Measurements from ENCODE around the gene TCF4.
A peak's percentile ranks its signal among the peaks of the same experiment; 100 is the strongest.

The TCF4 gene

DNA sequence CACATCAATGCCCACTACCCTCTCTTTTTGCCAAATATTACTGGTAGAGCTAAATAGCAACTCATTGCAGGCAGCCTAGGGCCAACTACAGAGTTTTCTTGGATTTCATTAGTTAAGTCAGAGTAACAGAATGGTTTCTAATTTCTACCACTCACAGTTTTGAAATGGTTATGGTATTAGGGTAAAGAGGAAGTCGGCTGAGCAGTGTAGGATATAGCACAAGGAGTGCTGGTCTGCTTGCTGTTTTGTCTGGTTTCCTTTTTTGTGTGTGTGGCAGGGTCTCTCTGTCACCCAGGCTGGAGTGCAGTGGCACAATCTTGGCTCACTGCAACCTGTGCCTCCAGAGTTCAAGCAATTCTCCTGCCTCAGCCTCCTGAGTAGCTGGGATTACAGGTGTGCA, 339.5 kb downstream of the TCF4 start:
- DNase-seq: no peak

DNA sequence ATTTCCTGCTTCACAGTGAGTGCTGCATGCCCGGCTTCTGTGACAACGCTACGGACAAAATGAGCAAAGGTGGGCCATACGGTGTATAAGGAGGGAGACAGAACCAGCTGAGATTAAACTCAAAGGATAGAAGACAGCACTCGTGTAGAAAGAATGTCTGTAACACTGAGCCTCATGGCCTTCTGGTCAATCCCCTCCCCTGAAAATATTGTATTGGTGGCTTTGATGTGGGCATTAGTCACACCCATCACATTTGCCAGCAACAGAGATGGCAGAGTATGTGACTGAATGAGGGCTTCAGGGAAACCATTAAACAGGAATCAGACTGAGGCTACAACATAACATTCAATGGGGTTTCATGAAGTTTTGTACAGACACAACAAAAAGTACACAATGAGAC, 341.0 kb downstream of the TCF4 start:
- DNase-seq: no peak

DNA sequence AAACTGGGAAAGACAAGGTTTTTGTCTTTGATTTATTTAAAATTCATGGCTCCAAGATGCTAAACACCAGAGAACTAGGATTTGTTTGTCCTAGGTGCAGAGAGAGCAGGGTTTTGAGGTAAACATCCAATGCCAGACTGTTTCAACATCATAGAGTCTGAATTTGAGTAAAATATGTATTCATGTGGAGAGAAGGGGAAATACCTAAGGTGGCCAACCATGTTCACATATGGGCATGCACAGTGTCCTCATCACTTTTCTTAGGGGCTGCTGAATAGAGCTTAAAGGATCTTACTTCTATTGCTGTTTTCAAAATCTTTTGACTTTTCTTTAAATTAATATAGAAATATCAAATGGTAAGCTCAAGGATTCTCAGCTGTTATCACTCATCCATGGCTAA, 341.7 kb downstream of the TCF4 start:
- no peak for DNase-seq

DNA sequence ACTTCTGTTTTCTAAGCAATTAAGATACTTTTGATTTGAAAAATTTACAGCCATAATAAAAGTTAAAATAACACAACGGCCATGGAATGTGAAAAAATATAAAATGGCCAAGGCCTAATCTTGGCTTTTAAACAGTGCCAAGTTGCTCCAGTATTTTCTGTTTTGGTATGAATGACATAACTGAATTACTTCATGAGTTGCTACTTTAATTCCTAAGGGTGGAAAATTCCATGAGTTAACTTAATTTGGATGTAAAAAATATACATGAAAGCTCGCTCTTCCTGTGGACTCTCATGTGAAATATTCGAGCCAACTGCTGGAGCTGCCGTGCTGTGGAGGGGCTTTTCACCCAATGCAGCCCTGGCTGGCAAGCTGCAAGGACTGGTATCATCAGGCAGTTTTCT, 342.8 kb downstream of the TCF4 start:
- no peak for DNase-seq

DNA sequence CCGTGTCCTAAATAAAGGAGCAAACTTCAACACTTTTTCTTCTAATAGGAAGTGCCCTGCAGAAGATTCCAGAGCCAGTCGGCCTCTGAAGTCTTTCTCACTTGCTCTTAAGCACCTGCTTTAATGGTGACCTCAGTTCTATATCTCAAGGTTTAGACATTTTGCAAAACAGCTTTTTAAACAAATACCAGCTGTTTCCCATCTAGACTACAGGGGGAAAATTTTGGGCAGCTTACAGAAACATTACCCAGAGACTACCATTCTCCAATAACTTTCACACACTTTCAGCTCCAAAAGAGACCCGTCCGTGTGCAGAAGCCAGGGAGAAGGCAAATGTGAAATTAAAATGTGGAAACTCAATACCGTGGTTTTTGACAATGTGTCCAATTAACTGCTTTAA, 343.4 kb downstream of the TCF4 start:
- DNase-seq: no peak

DNA sequence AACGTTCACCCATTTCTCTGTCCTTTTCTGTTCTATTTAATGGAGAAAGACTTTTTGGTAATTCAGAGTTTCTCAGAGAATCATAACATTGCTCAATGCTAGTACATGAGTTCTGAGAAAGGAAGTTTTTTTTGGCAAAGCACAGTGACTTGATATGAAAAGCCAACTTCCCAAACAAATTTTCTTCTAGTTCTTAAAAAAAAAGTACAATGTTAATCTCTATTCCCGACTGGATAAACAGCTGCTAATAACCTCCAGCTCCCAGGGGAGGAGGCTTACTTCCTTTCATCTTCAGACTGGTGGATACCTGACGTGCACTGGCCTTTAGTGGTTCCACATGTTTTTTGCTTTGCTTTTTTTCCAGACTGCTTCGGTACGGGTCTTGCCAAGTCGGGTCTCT, 344.1 kb downstream of the TCF4 start:
- DNase-seq: no peak

DNA sequence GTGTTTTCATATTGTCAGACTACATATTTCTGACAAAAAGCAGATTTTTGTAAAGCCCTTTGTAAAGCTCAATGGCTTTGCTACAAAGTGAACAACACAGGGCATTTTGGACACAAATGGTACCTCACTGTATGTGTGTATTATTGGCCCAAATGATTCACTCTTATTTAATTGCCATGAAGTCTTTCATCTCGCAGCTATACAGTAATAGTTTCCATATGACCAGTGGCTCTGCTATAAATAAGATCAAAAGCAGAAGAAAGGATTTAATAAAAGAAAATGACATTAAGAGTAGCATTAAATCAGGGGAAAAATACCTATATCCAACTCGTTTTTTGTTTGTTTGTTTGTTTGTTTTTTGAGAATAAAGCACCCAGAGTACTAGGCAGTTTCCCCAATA, 344.7 kb downstream of the TCF4 start:
- no peak for DNase-seq

DNA sequence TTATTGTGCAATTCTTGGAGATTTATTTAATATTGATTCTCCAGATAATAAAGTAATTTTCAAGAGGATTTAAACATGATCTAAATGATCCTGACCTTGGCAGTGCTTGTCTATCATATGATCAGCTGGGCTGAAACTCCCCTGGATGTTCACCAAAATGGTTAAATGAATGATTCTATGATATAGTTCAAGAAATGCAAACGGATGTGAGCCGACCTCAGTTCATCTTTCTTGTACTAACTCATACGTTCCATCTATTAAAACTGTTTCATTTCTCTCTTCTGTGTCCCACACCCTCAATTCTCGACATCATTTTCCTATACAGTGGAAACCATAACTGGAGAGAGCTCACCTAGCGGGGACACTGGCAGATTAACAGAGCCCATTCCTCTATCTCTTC, 347.0 kb downstream of the TCF4 start:
- no peak for DNase-seq

DNA sequence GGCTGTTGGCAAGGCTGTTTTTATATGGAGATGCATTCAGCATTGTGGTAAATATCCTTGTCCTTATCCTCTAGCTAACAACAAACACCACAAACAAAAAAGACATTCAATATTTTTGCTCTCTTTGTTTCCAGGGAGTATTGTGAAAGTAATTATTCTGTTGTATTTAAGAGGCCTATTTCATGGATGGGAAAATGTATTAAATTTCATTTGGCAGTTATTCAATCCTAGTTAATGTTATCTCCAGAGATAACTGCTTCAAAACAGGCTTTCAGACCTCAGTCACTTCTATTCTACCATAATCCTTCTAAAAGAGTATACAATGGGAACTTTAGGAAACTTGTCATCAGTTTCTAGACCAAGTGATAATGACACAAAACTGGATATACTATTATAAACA, 348.3 kb downstream of the TCF4 start:
- DNase-seq: no peak

DNA sequence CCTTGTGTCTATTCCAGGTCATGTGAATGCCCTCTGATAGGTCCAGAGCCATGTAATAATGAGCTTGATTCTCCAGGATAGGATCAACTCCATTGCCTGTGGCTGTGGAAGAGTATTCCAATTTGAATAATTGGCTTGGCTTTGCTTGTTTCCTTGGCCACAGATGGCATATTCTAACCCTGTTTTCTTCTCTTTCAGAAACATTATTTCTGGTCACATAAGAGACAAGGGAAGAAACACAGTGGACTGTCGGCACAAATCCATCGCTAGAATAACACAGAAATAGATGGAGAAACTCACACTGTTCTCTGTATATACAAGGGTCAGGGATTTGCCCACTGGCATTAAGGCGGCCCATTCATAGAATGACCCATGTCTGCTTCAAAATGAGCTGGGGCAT, 350.3 kb downstream of the TCF4 start:
- DNase-seq: no peak

DNA sequence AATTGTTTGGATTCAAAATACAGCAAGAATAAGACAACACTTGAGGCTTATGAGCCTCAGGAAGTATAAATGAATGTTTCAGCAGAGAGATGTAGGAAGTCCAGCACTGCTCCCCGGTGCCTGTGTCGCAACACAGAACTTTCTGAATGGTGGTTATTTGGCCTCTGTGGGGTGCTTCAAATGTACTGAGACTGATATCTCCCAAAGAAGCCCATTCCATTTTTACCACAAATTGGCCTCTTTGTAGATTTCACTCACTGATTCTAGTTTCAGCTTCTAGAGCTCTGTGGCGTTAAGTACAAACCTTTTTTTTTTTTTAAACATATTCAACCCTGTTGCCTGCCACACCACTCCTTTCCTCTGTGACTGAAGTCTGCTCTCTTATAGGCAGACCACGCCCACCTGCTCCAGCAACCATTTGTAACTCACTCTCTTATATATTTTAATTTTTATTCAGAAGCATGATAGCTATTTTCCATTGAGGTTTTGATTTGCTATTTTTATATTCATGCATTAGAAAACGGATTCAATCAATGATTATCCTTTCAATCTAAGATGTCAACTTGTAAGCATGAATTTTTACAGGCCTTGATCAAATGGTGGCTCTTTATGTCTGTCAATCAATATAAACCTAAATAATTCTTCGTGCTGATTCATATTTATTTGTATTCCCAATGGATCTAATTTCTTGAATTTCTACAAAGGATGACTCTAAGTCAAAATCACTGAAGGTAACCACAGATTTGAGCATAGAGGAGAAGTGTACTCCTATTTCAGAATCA, 351.7 kb downstream of the TCF4 start:
- DNase-seq: no peak

DNA sequence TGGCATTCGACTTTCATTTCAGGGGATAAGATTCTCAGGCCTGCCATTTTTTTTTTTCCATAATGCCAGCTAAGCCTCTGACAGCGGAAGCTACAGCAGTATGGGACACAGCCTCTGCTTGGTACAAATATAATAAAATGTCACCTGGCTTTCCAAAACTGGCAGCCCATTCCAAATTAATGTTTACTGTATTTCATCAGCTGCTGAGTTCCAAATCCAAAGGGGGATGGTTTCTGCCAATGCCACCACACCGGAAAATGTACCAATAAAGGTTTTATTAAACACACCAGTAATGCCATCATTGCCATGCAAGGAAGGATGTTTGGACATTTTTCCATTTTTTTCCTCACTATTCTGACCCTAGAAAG, 352.9 kb downstream of the TCF4 start:
- DNase-seq: no peak

DNA sequence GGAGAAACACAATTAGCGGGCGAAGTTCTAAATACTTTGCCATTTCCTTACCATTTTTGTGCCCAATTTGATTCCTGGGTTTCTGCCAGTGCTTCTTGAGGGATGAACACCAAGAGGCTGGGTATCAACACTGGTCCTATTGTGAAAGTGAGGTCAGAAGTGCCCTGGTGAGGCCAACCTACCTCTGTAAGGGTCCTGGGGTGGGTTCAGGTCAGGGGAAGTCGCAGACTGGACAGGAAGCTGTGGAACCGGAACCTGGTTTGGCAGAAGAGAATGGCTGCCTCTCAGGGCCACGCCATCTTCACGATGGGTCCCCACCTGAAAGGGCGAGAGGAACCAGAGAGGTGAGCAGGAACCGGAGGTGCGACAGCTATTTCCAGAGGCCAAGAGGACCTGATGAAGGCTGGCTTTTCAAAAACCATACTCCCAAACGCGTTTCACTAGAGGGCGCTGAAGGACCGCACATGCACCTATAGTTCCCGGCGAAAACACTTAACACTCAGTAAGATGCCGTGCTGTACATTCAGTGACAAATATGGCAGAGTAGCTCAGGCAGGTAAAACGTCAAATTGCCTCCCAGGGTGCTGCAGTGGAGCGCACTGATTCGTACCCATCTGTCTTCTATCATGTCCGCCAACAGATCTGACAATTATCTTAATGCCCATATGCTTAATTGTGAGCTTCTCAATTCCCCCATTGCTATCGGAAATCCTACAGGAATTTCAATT, 353.5 kb downstream of the TCF4 start:
- DNase-seq: peak; percentile 72

DNA sequence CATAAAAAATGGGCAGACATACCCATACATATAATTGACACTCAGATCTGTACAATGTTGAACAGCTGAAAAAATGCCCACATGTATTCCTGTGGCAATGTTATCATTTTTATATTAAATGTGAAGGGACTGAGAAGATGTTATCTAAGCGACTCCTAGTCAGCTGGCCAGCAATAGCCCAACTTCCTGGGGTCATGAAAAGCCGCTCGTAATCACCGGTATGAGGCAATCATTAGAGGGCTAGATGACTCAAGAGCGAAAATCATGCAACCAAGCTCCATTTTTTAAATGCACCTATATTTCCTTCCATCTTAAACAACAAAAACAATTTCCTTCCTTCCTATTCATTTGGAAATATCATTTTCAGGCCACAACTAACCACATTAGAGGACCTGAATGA, 354.1 kb downstream of the TCF4 start:
- DNase-seq: no peak

DNA sequence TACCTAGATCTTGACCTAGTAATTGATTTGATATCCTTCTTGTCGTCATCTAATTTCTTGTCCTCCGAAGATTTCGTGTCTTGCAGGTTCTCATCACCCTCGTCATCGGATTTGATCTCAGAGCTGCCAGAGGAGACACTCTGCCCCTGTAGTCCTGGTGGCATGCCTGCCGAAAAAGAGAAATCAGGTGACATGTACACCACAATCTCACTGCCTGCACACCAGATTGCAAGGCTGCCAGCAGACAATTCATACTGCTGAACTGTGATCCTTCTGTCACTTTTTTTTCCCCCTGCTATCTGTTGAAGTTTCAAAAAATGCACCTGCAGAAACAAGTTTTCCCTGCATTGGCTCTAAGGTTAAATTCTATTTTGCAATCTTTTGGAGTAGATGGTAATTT, 355.5 kb downstream of the TCF4 start:
- no peak for DNase-seq

DNA sequence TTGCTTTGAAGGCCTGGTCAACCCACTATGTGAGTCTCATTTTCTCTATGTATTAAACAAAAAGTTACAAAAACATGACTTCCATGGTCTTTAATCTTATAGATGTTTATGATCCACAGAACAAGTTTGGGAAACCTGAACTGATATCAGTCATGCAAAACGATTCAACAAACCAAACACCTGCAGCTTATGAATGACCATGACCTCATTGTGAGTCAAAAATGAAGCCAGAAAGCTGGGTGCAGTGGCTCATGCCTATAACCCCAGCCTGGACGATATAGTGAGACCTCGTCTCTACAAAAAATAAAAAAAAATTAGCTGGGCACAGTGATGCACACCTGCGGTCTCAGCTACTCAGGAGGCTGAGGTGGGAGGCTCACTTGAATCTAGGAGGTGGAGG, 358.3 kb downstream of the TCF4 start:
- DNase-seq: no peak

DNA sequence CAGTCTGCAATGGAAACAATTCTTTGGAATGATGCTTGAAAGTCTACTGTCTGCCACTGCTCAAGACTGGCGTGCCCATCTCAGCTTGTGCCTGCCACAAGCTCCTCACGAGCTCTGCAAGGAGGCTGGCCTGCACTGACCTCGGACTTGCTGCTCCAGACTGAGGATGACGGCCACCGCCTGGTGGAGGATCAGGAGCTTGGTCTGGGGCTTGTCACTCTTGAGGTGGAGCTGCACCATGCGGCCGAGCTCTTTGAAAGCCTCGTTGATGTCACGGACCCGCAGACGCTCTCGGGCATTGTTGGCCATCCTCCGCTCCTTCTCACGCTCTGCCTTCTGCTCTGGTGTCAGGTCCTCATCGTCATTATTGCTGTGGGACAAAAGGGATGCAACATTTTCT, 359.3 kb downstream of the TCF4 start:
- no peak for DNase-seq

DNA sequence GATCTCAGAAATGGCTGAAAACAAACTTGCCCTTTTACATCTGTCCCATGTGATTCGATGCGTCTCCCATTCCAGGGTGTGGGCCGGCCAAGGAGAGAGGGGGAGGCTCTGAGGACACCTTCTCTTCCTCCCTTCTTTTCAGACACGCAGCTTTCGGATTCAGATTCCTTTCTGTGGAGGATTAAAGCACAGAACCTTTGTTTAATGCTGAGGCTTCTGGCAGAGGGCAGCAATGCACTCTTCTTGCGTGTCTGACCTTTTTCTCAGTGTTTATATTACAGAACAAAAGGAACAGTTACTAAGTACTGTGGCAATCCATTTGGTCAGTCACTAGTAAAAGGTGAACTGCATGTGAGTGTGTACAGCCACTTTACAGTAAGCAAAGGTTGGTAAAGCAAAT, 359.8 kb downstream of the TCF4 start:
- no peak for DNase-seq

DNA sequence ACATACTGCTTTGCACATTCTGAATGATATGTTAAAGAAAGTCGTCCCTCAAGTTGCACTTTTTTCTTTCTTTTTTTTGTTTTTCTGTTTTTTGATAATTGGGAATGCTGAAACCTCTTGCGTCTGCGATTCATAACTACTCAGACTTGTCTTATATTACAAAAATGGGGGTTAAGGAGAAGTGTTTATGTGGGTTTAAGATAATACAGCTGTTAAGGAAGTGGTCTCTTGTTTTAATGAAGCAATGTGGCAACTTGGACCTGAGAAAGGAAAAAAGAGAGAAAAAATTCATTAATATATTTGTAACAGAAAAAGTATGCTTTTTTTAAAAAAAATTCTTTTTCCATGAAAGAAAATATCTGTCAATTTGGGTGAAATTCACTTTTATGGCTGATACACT, 360.2 kb downstream of the TCF4 start:
- DNase-seq: no peak

DNA sequence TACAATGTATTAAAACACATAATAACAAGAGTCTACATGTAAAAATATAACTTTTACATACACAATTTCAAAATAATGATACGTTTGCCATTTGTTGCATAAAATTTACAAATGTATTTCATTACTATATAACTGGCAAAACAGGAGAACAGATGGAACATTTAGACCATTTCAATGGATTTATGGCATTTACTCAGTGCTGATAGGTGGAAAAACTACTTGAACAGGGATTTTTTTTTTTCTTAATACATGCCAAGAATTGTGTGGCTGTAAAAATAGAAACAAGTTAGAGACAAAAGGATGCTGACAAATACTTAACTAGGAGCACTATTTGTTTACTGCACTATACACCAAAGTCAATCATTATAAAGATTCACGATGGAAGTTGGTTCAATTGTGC, 361.9 kb downstream of the TCF4 start:
- no peak for DNase-seq

DNA sequence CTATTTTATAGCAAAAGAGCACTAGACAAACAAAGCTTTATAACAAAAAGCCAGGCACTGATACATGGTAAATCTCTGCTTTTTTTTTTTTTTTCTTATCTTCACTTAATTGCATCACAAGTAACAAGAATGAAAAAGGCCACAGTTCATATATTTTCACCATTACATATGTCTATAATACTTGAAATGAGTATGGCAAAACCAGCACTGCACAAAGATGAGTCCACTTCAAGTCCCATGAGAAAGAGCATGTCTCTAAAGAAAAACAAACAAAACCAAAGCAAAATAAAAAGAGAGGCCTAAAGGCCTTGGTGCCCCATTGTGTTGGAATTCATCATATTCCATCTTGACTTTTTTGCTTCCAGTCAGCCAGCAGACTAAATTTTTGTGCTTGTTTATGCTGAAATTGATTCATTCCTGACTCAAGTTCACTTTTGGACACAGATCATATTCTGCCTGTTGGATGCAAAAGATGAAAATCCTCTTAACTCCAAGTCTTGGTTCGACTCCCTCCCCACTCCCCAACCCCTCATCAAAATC, 363.8 kb downstream of the TCF4 start:
- no peak for DNase-seq

DNA sequence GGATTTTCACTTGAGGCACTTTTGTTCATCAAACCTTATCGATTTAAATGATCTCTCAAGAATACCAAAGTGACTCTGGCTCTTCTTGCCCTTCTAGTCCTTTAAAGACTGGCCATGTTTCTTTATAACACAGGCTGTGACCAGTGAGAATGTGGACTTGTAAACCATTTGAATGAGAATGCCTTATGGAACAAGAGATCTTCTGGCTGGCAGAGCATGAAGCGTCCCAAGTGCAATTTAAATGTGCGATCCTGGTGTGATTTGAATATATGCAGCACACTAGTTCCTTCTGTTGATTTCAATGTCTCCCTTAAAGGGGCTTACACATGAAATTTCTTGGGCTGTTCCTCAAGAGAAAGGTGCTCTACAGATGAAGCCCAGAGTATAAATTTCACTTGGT, 366.4 kb downstream of the TCF4 start:
- no peak for DNase-seq

DNA sequence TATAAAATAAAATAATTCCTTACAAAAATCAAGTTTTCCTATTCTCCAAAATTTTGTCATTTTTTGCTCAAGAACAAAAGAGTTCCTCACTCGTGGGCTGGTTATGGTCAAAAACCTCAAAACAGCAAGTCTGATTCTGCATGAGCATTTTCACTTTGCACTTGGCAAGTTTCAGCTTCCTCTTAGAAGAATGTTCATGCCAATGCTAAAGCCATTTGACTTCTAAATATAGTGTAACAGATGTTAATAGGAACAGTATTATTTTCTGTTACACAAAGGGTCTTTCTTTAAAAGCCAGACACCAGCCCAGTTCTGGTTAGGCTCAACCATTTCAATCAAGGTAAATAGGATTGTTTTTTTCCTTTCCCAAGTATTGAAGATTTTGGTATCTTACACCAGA, 367.5 kb downstream of the TCF4 start:
- DNase-seq: no peak

DNA sequence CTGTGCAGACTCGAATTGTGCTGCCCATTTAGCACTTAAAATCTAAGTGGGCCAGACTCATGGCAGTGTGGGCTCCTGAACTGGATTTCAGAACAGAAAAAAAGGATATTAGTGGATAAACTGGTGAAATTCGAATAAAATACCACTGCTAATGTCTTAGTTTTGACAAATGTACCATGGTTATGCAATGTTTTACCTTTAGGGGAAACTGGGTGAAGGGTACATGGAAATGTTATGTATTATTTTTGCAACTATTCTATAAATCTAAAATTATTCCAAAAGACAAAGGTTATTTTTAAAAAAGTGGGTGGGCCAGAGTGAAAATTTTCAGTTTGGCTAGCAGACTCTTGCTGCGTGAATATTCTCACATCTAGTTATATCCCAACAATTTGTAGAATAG, 368.2 kb downstream of the TCF4 start:
- no peak for DNase-seq

DNA sequence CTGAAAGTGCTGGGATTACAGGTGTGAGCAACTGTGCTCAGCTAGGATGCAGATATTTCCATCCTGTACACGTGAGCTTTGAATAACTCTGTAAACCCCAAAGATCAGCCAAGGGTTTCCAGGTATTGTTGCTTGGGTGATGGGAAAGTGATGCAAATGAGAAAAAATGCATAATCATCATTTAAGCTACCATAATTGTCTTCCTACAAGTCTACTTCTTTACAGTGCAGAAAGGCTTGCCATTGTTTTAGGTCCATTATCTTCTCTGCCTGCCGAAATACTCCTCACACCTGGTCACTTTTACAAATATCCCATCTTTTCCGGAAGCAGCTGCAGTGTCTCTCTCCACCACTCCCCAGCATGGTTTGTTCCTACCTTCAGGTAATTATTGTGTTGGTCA, 368.9 kb downstream of the TCF4 start:
- DNase-seq: no peak

Data from activated CD4-positive, alpha-beta T cell treated with anti-CD3 and anti-CD28 coated beads for 48 hours (primary cell).